GM12801 (cell line): ENCODE results near the gene PALLD.

Experiments used
- CTCF ChIP-seq: IDR thresholded peaks from one replicate; pipeline ENCODE4 v1.5.1; 2011; ENCODE audit warnings: control low read depth; ENCODE audit not compliant: insufficient read length; ENCODE audit errors: extremely low read depth

Gene PALLD

GRCh38 chr4:168529257-168529656, 32.4 kb downstream of the PALLD start:
- no peak for TF ChIP-seq CTCF

GRCh38 chr4:168531305-168531704, 34.5 kb downstream of the PALLD start:
- TF ChIP-seq CTCF, result no peak

- TF ChIP-seq CTCF, result no peak
Observed at GRCh38 chr4:168534535-168534934, 37.7 kb downstream of the PALLD start.

GRCh38 chr4:168535689-168536088, 38.8 kb downstream of the PALLD start:
- no peak for TF ChIP-seq CTCF

- no peak for TF ChIP-seq CTCF
Observed at GRCh38 chr4:168536448-168536847, 39.6 kb downstream of the PALLD start.

- no peak for TF ChIP-seq CTCF
Observed at GRCh38 chr4:168537086-168537485, 40.2 kb downstream of the PALLD start.

GRCh38 chr4:168537571-168537970, 40.7 kb downstream of the PALLD start:
- TF ChIP-seq CTCF, result no peak

GRCh38 chr4:168538632-168539031, 41.8 kb downstream of the PALLD start:
- no peak for TF ChIP-seq CTCF
